ENCODE measurements around the gene MDK.

Gene MDK

DNA sequence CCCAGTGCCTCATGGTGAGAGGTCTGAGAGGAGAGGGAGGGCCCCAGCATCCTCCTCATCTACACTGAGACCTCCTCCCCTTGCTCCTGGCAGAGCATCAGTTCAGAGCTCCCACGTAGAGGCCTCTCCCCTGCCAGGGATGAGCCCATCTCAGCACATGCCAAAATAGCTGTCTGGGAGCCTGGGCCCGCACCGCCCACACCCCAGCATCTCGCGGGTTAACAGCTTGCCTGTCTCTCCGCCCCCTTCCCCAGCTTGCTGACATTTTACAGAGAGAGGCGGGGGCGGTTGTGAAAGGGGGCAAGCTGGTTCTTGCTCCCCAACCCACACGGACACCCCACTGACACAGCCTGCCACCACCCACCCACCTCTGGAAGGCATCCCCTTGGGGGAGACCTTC lies 27.8 kb upstream of the MDK start:
- no peak overlapping the region for H3K4me3 ChIP-seq
- no peaks in the 10 kb centered on the region for H3K4me1 ChIP-seq
- in situ Hi-C loops (cut with MboI; ENCODE audit: low sequenced_read_pairs): no loop called here
- H3K9me3 ChIP-seq: no peaks in the 10 kb centered on the region
- H3K27me3 ChIP-seq (ENCODE audit: low read depth): no peaks in the 10 kb centered on the region
- no peak for DNase-seq (ENCODE audit: low spot score in 2 of 2)
- peaks cover 3% of the 10 kb centered on the region; the same call in 1 of the 2 replicates for H3K36me3 ChIP-seq (replicated peaks)

DNA sequence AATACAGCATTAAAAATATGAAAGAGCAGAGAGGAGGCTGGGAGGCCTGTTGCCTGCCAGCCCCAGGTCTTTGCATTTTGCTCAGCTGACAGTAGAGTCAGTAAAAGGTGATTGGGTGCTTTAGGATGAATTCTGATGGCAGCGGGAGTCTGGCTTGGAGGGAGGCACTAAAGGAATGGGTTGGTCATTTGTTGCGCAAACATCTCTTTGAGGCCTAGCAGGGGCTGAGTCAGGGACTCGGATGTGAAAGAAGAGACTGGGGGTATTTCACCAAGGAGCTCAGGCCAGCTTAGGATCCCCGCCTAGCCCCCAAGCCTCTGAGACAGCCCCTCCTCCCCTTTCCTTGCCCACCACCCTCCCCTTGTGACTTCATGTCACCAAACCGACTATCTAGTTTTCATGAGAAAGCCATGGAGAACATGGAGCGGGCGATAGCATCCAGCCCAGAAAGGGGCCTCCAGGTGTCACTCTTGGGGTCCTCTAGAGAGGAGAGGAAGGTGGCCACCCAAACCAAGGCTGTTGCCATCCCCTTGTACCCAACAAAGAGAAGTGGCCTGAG lies 24.5 kb upstream of the MDK start:
- Histone ChIP-seq H3K36me3 (replicated peaks) (peaks cover 3% of the 10 kb centered on the region; the same call in 1 of the 2 replicates), H3K4me1 (no peaks in the 10 kb centered on the region), H3K4me3 (no peak overlapping the region), H3K27me3 (ENCODE audit: low read depth) (no peaks in the 10 kb centered on the region), H3K9me3 (no peaks in the 10 kb centered on the region)
- DNase-seq (ENCODE audit: low spot score in 2 of 2): no peak
- in situ Hi-C loops (cut with MboI; ENCODE audit: low sequenced_read_pairs): no loop called here

DNA sequence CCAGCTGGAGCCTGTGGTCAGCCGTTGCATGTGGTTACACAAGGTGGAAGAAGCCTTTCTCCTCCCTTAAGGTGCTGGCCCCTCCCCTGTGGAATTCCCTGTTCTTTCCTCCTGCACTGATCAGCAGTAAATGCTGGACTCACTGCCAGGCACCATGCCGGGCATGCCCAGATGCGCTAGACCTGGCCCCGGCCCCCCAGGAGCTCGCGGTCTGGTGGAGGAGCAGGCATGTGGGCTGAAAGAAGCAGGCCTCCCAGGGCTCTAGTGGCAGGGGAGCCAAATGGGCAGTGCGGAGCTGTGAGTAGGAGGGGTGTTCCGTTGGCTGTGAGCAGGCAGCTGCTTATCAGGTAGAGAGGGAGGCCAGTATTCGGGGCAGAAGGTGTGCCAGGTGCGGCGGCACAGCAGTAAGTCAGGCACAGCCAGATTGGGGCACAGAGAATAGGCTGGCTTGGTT lies 24.0 kb upstream of the MDK start:
- H3K4me1 ChIP-seq: no peaks in the 10 kb centered on the region
- no peaks in the 10 kb centered on the region for H3K27me3 ChIP-seq (ENCODE audit: low read depth)
- peaks cover 5% of the 10 kb centered on the region; the same call in 1 of the 2 replicates for H3K36me3 ChIP-seq (replicated peaks)
- DNase-seq (ENCODE audit: low spot score in 2 of 2): no peak
- no peaks in the 10 kb centered on the region for H3K9me3 ChIP-seq
- in situ Hi-C loops (cut with MboI; ENCODE audit: low sequenced_read_pairs): no loop called here
- H3K4me3 ChIP-seq: no peak overlapping the region

DNA sequence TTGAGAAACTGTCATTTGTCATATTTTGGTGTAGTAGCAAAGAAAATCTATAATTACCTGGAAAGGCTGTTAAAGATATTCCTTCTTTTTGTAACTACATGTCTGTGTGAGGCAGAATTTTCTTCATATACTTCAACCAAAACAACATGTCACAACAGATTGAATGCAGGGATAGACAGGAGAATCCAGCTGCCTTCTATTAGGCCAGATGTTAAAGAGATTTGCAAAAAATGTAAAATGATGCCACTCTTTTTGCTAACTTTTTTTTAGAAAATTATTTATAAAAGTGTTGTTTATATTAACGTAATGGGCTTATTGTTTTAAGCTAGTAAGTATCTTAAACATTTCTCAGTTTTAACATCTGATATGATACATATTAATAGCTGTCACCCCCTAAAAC lies 21.5 kb upstream of the MDK start:
- Histone ChIP-seq H3K4me1 (no peaks in the 10 kb centered on the region), H3K9me3 (no peaks in the 10 kb centered on the region), H3K36me3 (replicated peaks) (peaks cover 5% of the 10 kb centered on the region; the same call in 1 of the 2 replicates), H3K4me3 (no peak overlapping the region), H3K27me3 (ENCODE audit: low read depth) (no peaks in the 10 kb centered on the region)
- in situ Hi-C loops (cut with MboI; ENCODE audit: low sequenced_read_pairs): no loop called here
- no peak for DNase-seq (ENCODE audit: low spot score in 2 of 2)

DNA sequence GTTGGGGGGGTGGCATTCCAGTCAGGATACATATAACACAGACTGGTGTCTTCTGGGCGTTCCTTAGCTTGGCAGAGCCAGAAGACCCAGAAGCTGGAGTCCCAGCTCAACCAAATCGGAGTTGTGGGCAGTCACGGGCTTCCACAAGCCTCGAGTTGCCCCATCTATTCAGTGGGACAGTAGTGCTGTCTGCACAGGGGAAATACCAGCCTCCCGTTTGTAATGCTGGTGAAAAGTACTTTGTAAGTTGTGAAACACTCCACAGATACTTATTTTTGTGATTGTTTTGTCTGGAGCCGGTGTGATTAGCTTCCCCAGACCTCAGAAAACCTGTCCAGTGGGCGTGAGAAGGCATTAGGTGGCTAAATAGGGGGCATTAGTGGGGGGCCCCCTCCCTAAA lies 20.6 kb upstream of the MDK start:
- Histone ChIP-seq H3K36me3 (replicated peaks) (peaks cover 5% of the 10 kb centered on the region; the same call in 1 of the 2 replicates), H3K9me3 (no peaks in the 10 kb centered on the region), H3K4me1 (no peaks in the 10 kb centered on the region), H3K4me3 (no peak overlapping the region), H3K27me3 (ENCODE audit: low read depth) (no peaks in the 10 kb centered on the region)
- in situ Hi-C loops (cut with MboI; ENCODE audit: low sequenced_read_pairs): no loop called here
- DNase-seq (ENCODE audit: low spot score in 2 of 2): no peak

DNA sequence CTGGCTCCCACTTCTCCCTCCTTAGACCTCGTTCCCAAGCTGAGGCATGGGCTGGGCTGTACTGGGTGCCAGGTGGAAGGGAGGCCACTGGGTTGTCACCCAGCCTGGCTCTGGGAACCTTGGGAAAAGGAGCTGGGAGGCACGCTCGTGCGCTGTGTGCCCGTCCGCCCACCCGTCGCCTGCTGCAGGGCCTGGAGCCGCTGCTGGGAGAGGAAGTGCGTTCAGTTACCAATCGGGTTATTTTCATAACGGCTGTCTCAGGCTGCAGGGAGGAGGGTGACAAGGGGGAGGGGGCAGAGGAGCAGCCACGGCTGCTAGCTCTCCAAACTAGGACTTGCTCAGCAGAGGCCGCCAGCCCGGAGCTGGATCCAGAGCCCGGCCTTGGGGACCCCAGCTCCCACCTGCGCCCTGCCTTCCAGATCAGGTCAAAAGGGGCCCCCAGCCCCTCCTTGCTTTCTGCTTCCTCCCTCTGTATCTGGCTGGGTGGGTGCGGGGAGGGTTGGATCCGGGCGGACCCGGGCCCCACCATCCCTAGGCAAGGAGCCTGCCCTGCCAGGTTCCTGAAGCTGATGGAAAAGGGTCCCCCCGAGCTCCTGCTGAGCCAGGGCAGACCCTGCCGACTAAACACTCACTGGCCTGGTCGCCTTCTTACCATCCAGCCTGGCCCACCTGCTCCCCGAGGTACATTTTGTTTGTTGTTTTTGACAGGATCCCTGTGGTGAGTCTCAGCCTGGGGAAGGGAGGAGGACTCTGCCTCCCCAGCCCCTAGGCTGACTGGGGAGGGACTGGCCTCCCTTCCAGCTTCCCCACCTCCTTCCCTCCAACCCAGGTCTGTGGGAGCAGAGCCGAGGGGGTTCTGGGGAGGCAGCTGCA lies 19.9 kb upstream of the MDK start:
- in situ Hi-C loops (cut with MboI; ENCODE audit: low sequenced_read_pairs): no loop called here
- DNase-seq (ENCODE audit: low spot score in 2 of 2): no peak
- Histone ChIP-seq H3K4me1 (no peaks in the 10 kb centered on the region), H3K9me3 (no peaks in the 10 kb centered on the region), H3K36me3 (replicated peaks) (peaks cover 5% of the 10 kb centered on the region; the same call in 1 of the 2 replicates), H3K27me3 (ENCODE audit: low read depth) (no peaks in the 10 kb centered on the region), H3K4me3 (no peak overlapping the region)

GRCh38 chr11:46362156-46363030 lies 19.1 kb upstream of the MDK start:
- no peaks in the 10 kb centered on the region for H3K27me3 ChIP-seq (ENCODE audit: low read depth)
- no peaks in the 10 kb centered on the region for H3K4me1 ChIP-seq
- H3K36me3 ChIP-seq (replicated peaks): 0 out of 2 replicates have a peak, but pooled peaks cover 2% of the 10 kb centered on the region
- no peaks in the 10 kb centered on the region for H3K9me3 ChIP-seq
- in situ Hi-C loops (cut with MboI; ENCODE audit: low sequenced_read_pairs): no loop called here
- DNase-seq (ENCODE audit: low spot score in 2 of 2): no peak
- H3K4me3 ChIP-seq: no peak overlapping the region

DNA sequence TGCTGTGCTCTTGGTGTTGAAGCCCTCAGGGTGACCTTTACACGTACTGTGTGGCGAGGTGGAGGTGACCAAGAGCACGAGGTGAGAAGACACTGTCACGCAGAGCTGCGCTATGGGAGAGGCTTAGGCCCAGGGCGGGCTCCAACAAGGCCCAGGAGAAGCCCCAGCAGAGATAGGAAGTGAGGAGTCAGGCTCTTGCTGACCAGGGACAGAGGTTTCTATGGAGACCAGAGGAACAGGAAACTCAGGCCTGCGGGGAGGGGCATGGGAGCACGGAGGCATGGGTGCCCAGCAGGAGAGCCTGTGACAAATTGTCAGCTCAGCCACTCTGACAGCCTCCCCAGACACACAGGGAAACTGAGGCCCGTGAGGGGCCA lies 18.4 kb upstream of the MDK start:
- DNase-seq (ENCODE audit: low spot score in 2 of 2): no peak

DNA sequence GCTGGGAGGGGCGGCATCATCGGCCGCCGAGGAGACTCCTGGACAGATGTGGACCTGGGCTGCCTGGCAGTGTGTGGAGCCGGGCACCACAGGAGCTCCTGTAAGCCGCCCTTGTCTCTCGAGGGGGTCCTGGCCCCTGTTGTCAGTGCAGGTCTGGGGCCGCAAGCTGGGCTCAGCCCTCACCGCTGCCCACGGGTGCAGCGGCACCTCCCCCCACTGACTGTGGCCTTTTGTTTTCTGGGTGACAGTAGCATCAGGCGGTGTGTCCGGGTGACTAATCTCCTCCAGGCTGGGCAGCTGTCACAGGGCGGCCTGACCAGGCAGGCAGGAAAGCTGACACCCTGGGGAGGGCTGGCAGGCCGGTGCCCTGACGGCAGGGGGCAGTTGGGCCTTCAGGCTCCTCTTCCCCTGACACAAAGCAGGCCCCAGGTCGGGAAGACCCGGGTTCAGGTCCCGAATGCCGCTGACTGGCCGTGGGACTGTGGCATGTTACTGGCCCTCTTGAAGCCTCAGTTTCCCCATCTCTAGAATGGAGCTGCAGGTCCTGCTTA lies 17.9 kb upstream of the MDK start:
- Histone ChIP-seq H3K9me3 (no peaks in the 10 kb centered on the region), H3K4me3 (no peak overlapping the region), H3K36me3 (replicated peaks) (peaks cover 11% of the 10 kb centered on the region), H3K4me1 (no peaks in the 10 kb centered on the region), H3K27me3 (ENCODE audit: low read depth) (no peaks in the 10 kb centered on the region)
- no peak for DNase-seq (ENCODE audit: low spot score in 2 of 2)
- in situ Hi-C loops (cut with MboI; ENCODE audit: low sequenced_read_pairs): no loop called here

More for the DNA sequence above, 18.4 kb upstream of the MDK start:
- in situ Hi-C loops (cut with MboI; ENCODE audit: low sequenced_read_pairs): no loop called here
- H3K36me3 ChIP-seq (replicated peaks): peaks cover 6% of the 10 kb centered on the region
- H3K27me3 ChIP-seq (ENCODE audit: low read depth): no peaks in the 10 kb centered on the region
- H3K9me3 ChIP-seq: no peaks in the 10 kb centered on the region
- no peaks in the 10 kb centered on the region for H3K4me1 ChIP-seq
- no peak overlapping the region for H3K4me3 ChIP-seq

- in situ Hi-C loops (cut with MboI; ENCODE audit: low sequenced_read_pairs): no loop called here
- no peak for DNase-seq (ENCODE audit: low spot score in 2 of 2)
- no peak overlapping the region for H3K4me3 ChIP-seq
- no peaks in the 10 kb centered on the region for H3K9me3 ChIP-seq
- H3K27me3 ChIP-seq (ENCODE audit: low read depth): no peaks in the 10 kb centered on the region
- H3K4me1 ChIP-seq: no peaks in the 10 kb centered on the region
- peaks cover 11% of the 10 kb centered on the region for H3K36me3 ChIP-seq (replicated peaks)
These were observed 17.4 kb upstream of the MDK start for GRCh38 chr11:46364056-46364455.

DNA sequence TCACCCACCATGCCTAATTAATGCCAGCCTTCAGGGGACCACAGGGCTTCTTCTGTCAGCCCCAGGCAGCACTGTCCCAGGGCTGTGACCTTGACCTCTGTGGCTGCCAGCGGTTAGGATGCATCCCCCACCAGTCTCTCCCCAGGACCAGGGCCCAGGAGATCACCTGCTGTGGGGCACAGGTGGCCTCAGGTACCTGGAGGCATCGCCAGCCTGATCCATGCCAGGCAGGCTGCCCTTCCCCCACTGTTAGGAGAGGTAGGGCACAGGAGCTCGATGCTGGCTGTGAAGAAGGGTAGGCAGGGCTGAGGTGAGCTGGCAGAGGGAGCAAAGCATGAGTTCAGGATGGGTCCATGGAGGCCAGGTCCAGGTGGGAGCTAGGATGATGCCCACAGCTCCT lies 16.7 kb upstream of the MDK start:
- 0 out of 2 replicates have a peak, but pooled peaks cover 3% of the 10 kb centered on the region for H3K4me1 ChIP-seq
- H3K36me3 ChIP-seq (replicated peaks): peaks cover 14% of the 10 kb centered on the region
- no peaks in the 10 kb centered on the region for H3K9me3 ChIP-seq
- DNase-seq (ENCODE audit: low spot score in 2 of 2): no peak
- in situ Hi-C loops (cut with MboI; ENCODE audit: low sequenced_read_pairs): no loop called here
- no peak overlapping the region for H3K4me3 ChIP-seq
- no peaks in the 10 kb centered on the region for H3K27me3 ChIP-seq (ENCODE audit: low read depth)

- H3K27me3 ChIP-seq (ENCODE audit: low read depth): no peaks in the 10 kb centered on the region
- H3K4me3 ChIP-seq: no peak overlapping the region
- in situ Hi-C loops (cut with MboI; ENCODE audit: low sequenced_read_pairs): no loop called here
- no peak for DNase-seq (ENCODE audit: low spot score in 2 of 2)
- 0 out of 2 replicates have a peak, but pooled peaks cover 3% of the 10 kb centered on the region for H3K4me1 ChIP-seq
- H3K36me3 ChIP-seq (replicated peaks): peaks cover 23% of the 10 kb centered on the region
- no peaks in the 10 kb centered on the region for H3K9me3 ChIP-seq
These were observed 15.2 kb upstream of the MDK start for GRCh38 chr11:46366260-46366659.

- in situ Hi-C loops (cut with MboI; ENCODE audit: low sequenced_read_pairs): no loop called here
- Histone ChIP-seq H3K36me3 (replicated peaks) (peaks cover 23% of the 10 kb centered on the region), H3K4me1 (0 out of 2 replicates have a peak, but pooled peaks cover 3% of the 10 kb centered on the region), H3K4me3 (no peak overlapping the region), H3K9me3 (no peaks in the 10 kb centered on the region), H3K27me3 (ENCODE audit: low read depth) (no peaks in the 10 kb centered on the region)
- DNase-seq (ENCODE audit: low spot score in 2 of 2): no peak
These were observed 14.8 kb upstream of the MDK start for GRCh38 chr11:46366661-46367161.

Data from HAP-1 (cell line).